A673 (cell line): ENCODE measurements around the gene TOP3B. TPM values are rescaled to one million over a fixed set of nuclear protein-coding genes. Genes with fewer than 3 reads are reported as not detected.

Experiments
- BruUV-seq: library from RNA; stranded (reverse); fragments of 400-500 nt; replicated peaks from 2 replicates; lab custom pipeline; 2021; lab: Mats Ljungman, UMichigan
- CTCF ChIA-PET: fragments of 300-600 bp; sonication (Branson Sonifier 250); formaldehyde crosslinking; loops from one replicate; lab custom pipeline; 2022; ENCODE audit warnings: antibody characterized with exemption; lab: Charles Lee
- POLR2A ChIA-PET: fragments of 300-600 bp; sonication (Branson Sonifier 250); formaldehyde crosslinking; loops from one replicate; lab custom pipeline; 2022; ENCODE audit warnings: antibody characterized with exemption; ENCODE audit not compliant: low non-redundant PET; lab: Charles Lee
- DNase-seq: peaks from one replicate; pipeline ENCODE4 v3.0.0-alpha.2; 2015; ENCODE audit warnings: low spot score
- H3K27ac ChIP-seq: fragments of 200-600 bp; sonication (generic); 2 replicates; pipeline ENCODE4 v1.5.1; 2016; ENCODE audit warnings: mixed run types, low read depth, mild to moderate bottlenecking, mixed read lengths, antibody characterized with exemption, low read length; ENCODE audit not compliant: poor library complexity, severe bottlenecking
- H3K27me3 ChIP-seq: fragments of 200-600 bp; sonication (generic); replicated peaks from 2 replicates; pipeline ENCODE4 v1.6.1; 2017; ENCODE audit warnings: mixed run types, low read depth, mild to moderate bottlenecking, mixed read lengths, antibody characterized with exemption, low read length; ENCODE audit not compliant: insufficient read depth, poor library complexity
- H3K36me3 ChIP-seq: fragments of 200-600 bp; sonication (generic); 2 replicates; pipeline ENCODE4 v1.6.1; 2016; ENCODE audit warnings: mixed run types, mild to moderate bottlenecking, mixed read lengths, antibody characterized with exemption, low read length; ENCODE audit not compliant: insufficient read depth, poor library complexity, severe bottlenecking
- H3K4me1 ChIP-seq: fragments of 200-600 bp; sonication (generic); 2 replicates; pipeline ENCODE4 v1.6.1; 2017; ENCODE audit warnings: mixed run types, mild to moderate bottlenecking, mixed read lengths, antibody characterized with exemption, low read length; ENCODE audit not compliant: insufficient read depth, poor library complexity, severe bottlenecking
- H3K4me3 ChIP-seq: fragments of 200-600 bp; sonication (generic); 2 replicates; pipeline ENCODE4 v1.5.1; 2016; ENCODE audit warnings: low read depth, mixed run types, mild to moderate bottlenecking, mixed read lengths, low read length; ENCODE audit not compliant: poor library complexity, severe bottlenecking
- H3K9me3 ChIP-seq: fragments of 200-600 bp; sonication (generic); 2 replicates; pipeline ENCODE4 v1.6.1; 2016; ENCODE audit warnings: mixed run types, low read depth, mild to moderate bottlenecking, mixed read lengths, antibody characterized with exemption, low read length; ENCODE audit not compliant: poor library complexity, severe bottlenecking
- EZH2 ChIP-seq: fragments of 200-600 bp; sonication (generic); IDR thresholded peaks from 2 replicates; pipeline ENCODE4 v1.6.1; 2017; ENCODE audit warnings: borderline replicate concordance, low read depth, mild to moderate bottlenecking, mixed read lengths, antibody characterized with exemption, low read length; ENCODE audit not compliant: poor library complexity, severe bottlenecking
- intact Hi-C: fragments of 100-400 bp; cut with micrococcal nuclease; formaldehyde crosslinking; loops from one replicate; pipeline ENCODE4 v1.10.0; 2022; ENCODE audit not compliant: unreplicated experiment
- total RNA-seq: library from RNA; stranded (reverse); gene quantifications from 2 replicates; pipeline ENCODE4 v1.2.3, GENCODE V29; 2021
- TF ChIP-seq, protein P1 (sequence below): fragments of 300-800, 200-600 bp; sonication (generic); conservative IDR thresholded peaks from 2 replicates; pipeline ENCODE4 v1.5.1; 2017; ENCODE audit warnings: low read depth, mild to moderate bottlenecking, antibody characterized with exemption, low read length, moderate library complexity, mixed read lengths

The TOP3B gene
- total RNA-seq, 1 experiment from 2014 or later, result 60.2 TPM

DNA sequence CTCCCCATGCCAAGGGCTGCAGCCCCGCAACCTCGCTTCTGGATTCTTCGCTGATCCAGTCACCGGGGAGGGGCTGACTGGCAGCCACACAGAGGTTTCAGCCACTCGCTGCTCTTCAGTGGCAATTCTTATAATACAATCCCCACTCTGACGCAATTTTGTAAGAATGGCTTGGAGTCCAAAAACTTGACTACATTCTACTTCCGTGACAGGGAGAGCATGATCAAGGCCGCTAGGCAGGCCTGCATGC, 44.8 kb downstream of the TOP3B start:
- Histone ChIP-seq H3K4me3 (peak overlapping the region; percentile 49), H3K27me3 (no peaks in the 10 kb centered on the region), H3K27ac (peak overlapping the region; percentile 91), H3K36me3 (peaks cover 46% of the 10 kb centered on the region), H3K4me1 (peaks cover 52% of the 10 kb centered on the region), H3K9me3 (no peaks in the 10 kb centered on the region)
- intact Hi-C loops, result loop anchor here (1.0 kb wide), 1 partner anchor 224 kb away; no protein-coding TSS in a partner anchor
- CTCF ChIA-PET, result interaction anchor here (0.6 to 3.2 kb wide), 3 partner anchors 10 to 862 kb away, joined by 3 to 11 read pairs (median 7); partner anchors contain the start of gene PPM1F
- BruUV-seq, result no TSS peak
- POLR2A ChIA-PET, result no interaction called here
- no peak for DNase-seq
- TF ChIP-seq, protein P1, sequence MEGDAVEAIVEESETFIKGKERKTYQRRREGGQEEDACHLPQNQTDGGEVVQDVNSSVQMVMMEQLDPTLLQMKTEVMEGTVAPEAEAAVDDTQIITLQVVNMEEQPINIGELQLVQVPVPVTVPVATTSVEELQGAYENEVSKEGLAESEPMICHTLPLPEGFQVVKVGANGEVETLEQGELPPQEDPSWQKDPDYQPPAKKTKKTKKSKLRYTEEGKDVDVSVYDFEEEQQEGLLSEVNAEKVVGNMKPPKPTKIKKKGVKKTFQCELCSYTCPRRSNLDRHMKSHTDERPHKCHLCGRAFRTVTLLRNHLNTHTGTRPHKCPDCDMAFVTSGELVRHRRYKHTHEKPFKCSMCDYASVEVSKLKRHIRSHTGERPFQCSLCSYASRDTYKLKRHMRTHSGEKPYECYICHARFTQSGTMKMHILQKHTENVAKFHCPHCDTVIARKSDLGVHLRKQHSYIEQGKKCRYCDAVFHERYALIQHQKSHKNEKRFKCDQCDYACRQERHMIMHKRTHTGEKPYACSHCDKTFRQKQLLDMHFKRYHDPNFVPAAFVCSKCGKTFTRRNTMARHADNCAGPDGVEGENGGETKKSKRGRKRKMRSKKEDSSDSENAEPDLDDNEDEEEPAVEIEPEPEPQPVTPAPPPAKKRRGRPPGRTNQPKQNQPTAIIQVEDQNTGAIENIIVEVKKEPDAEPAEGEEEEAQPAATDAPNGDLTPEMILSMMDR, result no peak
- no peak for TF ChIP-seq EZH2

DNA sequence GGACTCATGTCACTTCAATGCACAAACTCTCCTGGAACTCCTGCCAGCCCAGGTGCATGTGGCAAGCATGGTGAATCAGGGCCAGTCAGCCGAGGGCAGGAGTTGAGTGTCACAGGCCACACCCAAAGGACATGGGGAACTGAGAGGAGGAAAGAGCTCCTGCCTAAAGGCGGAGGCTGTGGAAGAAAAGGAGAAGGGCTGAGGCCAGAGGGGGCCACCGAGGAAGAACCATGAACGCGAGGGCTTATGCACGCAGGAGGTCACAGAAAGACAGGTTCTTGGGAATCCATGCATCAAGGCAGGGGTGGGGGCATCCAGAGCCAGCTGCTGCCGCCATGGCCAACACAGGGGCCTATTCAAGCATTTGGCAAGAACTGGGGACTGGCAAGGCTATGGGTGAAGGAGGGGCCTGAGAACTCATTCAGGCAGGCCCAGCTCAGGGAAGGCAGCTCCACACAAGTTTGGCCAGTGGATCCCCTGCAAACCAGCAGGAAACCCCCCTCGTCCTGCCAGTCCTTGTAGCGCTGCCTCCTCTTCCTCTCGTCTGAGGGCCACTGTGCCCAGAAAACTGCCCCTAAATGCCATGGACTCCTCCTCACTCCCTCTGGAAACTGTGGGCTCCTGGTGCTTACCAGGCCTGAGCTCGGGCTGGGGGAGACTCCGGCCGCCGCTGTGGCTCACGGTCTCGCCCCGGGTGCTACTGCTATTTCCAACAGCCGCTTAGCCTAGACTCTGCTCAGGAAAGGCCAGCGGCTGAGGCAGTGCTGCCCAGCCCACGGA, 45.4 kb downstream of the TOP3B start:
- ChIA-PET POLR2A (interaction anchor here (0.5 to 0.6 kb wide), 2 partner anchors 9 to 195 kb away, joined by 13 to 16 read pairs; no protein-coding TSS in a partner anchor), CTCF (interaction anchor here (0.6 to 3.2 kb wide), 4 partner anchors 10 to 862 kb away, joined by 3 to 11 read pairs (median 5); partner anchors contain the start of gene PPM1F)
- intact Hi-C loops, result no loop called here
- BruUV-seq, result no TSS peak
- TF ChIP-seq EZH2, result no peak
- TF ChIP-seq, protein P1, result no peak
- H3K9me3 ChIP-seq, result no peaks in the 10 kb centered on the region
- peaks cover 48% of the 10 kb centered on the region for H3K4me1 ChIP-seq
- no peak overlapping the region for H3K4me3 ChIP-seq
- peak overlapping the region; percentile 91 for H3K27ac ChIP-seq
- H3K27me3 ChIP-seq, result no peaks in the 10 kb centered on the region
- H3K36me3 ChIP-seq, result peaks cover 52% of the 10 kb centered on the region
- DNase-seq, result no peak

DNA sequence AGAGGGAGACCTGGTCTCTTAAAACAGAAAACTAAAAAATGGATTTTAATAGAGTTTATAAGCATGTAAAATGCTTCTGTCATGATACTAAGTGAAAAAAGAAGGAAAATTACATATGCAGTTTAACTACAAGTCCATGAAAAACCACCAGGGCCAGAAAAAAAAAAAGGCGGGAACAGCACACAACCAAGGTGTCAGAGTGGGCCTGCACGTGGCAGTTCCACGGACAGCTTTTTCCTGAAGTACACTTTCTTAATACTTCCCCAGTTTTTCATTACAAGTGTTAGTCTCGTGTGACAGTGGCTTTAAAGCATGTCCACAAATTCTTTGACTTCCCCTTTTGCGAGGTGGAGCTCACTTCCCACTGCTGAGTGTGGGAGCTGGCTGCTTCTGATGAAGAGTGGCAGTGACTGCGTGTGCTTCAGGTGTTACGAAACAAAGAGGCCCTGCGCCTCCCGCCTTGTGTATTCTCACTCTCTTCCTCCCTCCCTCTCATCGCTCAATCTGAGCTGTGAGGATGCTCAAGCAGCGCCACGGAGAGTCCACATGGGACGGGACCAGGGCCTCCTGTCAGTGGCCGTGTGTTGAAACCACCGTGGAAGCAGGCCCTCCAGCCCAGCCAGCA, 46.3 kb downstream of the TOP3B start:
- CTCF ChIA-PET, result interaction anchor here (1.0 kb wide), 1 partner anchor 16 kb away, joined by 3 read pairs; the partner anchor contains the start of gene PPM1F
- H3K4me3 ChIP-seq, result no peak overlapping the region
- DNase-seq, result no peak
- TF ChIP-seq, protein P1, result no peak
- no peak for TF ChIP-seq EZH2
- intact Hi-C loops, result no loop called here
- peaks cover 39% of the 10 kb centered on the region for H3K4me1 ChIP-seq
- BruUV-seq, result no TSS peak
- peaks cover 51% of the 10 kb centered on the region for H3K36me3 ChIP-seq
- H3K27ac ChIP-seq, result no peak overlapping the region
- no peaks in the 10 kb centered on the region for H3K27me3 ChIP-seq
- POLR2A ChIA-PET, result interaction anchor here (0.6 kb wide), 1 partner anchor 194 kb away, joined by 13 read pairs; no protein-coding TSS in a partner anchor
- H3K9me3 ChIP-seq, result no peaks in the 10 kb centered on the region
